ENCODE data around the gene EPB41L3.

Gene EPB41L3

DNA sequence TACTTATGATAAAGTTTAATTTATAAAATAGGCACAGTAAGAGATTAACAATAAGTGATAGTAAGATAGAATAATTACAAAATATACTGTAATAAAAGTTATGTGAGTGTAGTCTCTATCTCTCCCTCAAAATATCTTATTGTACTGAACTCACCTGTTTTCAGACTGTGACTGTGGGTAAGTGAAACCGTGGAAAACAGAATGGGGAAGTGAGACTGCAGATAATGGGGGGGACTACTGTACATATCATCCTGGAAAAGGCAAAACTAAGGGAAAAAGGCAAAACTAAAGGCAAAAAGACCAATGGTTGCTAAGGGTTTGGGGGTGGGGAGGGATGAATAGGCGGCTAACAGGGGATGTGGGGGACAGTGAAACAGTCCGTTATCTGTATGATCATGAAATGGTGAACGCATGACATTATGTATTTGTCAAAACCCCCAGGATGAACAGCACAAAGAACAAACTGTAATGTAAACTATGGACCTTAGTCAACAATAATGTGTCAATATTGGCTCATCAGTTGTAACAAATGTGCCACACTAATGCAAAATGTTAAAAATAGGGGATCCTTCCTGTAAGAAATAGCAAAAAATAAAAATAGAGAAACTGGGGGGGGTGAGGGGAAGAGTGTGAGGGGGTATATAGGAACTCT lies 93.8 kb downstream of the EPB41L3 start:
- no peak for DNase-seq

DNA sequence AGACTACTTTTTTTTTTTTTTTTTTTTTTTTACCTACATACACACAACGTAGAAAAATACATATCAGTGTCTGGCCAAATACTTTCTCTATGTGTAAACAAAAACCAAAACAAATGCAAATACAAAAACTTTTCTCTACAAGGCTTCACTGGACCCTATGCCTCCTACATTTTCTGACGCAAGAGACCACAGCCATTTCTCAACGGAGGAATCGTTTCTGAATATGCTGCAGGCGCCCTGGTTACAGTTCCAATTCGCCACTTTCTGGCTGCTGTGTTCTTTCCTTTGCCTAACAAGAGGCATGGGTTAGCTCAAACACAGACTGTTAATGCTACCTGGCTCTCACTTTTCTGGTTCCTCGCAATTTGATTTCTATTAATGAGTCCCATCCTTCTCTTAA lies 96.4 kb downstream of the EPB41L3 start:
- DNase-seq = no peak

DNA sequence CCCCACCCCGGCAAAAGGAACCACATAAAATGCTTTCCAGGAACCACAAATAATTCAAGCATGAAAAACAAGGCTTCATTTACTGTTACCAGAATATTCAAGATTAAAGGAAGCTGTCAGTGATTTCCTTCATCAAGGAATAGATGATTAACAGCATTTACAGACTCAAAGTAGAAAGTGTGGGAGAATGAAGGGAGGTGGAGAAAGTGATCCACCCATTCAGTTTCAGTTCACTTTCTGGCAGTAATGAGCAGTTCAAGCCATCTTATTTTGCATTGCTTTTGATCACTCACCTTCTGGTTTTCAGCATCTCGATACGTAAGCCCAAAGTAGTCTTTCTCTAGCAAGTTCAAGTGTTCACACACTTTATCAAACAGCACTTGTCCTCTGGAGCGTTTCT lies 99.0 kb downstream of the EPB41L3 start:
- no peak for DNase-seq

DNA sequence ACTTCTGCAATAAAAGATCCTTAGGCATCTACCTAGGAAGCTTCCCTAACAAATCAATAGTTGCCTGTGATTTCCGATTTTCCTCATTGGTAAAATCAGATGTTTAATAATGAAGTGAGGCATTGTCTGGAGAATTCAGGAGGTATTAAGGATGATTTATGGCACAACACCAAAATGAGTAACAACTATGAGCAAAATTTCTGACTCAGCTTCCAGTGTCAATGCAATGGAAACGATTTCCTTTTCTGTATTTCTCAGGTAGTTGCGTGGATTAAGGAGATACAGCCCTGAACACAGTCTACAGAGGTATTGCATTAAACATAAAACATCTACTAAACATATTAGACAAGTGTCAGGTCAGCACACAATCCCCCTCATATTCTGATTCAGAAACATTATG lies 99.5 kb downstream of the EPB41L3 start:
- no peak for DNase-seq

DNA sequence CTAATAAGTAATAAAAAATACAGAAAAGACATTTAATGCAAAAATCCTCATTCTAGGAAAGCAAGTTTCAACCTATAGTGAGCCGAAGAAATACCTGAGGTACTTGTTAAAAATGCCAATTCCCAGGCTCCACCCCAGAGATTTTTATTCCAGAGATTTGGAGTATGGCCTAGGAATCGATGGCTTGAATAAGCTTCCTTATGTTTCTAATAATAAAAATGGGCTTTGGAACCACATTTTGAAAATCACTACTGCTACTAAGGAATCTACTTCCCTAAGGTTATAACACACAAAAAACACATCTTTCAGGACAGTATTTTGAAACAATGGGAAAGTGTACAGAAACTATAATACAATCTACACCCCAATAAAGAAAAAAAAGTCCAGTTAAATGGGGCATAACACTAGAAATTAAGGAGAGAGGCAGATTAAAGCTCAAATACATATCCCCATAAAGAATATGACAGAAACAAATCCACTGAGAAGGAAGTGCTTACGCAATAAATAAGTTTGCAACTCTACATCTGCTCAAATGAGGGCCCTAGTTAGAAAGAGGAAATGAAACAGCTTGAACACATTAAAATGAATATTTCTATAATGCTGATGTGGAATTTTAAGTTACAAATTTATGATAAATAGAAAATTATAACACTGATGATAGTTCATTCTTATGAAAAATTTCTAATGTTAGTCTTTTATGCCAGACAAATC lies 103.7 kb downstream of the EPB41L3 start:
- no peak for DNase-seq

DNA sequence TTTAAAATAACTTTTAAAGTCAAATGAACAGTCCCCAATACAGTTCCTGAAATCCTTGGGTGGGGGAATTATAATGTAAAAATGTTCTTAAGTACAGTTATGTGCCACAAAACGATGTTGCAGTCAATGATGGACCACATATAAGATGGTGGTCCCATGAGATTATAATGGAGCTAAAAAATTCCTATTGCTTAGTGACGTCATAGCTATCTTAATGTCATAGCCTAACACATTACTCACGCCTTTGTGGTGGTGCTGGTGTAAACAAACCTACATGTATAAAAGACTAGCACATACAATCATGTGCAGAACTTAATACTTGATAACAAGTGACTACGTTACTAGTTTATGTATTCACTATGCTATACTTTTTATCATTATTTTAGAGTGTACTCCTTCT lies 109.4 kb downstream of the EPB41L3 start:
- DNase-seq = no peak

DNA sequence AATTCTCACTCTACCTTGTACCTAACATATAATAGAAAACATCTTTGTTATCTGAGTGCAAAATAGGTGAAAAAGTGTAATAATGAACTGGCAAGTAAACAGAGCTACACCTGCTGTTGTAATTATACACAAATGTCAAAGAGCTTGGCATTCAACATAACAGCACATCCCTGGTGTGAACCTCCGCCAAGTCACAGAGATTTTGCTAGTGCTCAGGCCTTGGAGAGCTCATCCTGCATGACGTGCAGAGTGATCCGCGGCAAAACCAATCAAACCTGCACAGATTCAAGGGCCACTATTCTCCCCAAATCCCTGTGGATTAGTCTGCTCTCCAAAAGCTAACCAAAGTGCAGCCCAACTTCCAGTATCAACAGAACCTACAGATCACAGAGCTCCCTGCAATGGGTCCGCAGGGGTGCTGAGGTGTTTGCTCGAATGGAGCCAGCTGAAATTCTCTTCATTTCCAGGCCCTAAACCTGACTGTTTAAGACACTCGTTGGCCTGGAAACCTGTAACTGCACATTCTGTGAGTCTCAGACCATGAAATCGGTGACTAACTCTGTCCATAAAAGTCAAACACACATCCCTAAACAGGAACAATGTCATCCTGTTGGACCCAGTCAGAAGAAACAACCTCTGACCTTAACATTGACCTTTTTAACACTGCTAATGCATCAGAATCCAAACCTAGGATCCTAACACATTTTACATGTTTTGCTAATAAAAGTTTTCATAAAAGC lies 111.8 kb downstream of the EPB41L3 start:
- DNase-seq = no peak

DNA sequence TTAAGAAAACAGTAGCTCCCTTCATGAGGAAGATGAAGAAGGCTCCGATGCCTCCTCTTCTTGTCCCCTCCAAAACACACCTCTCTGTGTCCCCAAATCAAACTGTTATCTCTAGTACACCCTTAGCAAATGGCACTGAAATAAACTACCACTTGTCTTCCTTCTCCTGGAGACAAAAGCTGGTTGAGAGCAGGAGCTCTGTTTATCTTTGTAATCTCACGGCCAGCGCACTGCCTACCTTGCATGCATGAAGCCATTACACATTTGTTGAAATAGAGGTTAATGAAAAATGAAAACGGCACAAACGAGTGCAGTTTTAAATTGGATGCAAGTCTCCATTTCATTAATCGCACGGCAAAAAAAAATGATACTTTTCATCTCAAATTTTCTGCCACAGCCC lies 113.7 kb downstream of the EPB41L3 start:
- DNase-seq = no peak

DNA sequence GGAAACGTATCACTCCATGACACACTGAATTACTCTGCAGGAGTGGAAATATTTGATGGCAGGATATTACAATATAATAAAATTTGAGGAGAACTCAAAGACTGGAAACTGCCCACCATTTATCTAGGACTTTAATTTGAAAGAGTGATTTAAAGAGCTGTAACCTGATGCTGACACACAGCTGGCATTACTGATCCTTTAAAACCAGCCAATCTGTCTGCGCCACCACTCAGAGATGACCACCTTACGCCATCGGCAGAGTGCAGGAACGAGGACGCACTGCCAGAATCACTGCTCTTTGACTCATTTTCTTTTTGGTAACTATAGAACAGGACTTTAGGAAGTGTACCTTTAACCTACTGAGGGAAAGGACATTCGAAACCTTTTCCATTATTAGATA lies 114.1 kb downstream of the EPB41L3 start:
- DNase-seq = no peak

DNA sequence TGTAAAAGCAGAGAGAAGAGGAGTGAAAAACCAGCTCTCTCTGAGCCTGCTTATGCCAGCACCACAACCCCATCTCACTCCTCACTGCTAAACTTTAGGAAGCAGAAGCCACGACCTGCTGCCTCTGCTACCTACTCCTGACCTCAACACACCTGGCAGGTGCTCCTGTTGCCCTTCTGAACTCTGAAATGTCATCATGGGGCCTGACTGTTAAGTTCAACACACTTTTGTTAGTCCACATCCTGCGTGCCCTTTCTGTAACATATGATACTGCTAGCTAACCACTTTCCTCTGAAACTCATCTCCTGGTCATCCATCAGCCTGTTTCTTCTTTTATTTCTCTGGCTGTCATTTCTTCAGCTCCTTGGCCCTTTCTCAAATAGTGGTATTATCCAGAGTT lies 118.1 kb downstream of the EPB41L3 start:
- no peak for DNase-seq

DNA sequence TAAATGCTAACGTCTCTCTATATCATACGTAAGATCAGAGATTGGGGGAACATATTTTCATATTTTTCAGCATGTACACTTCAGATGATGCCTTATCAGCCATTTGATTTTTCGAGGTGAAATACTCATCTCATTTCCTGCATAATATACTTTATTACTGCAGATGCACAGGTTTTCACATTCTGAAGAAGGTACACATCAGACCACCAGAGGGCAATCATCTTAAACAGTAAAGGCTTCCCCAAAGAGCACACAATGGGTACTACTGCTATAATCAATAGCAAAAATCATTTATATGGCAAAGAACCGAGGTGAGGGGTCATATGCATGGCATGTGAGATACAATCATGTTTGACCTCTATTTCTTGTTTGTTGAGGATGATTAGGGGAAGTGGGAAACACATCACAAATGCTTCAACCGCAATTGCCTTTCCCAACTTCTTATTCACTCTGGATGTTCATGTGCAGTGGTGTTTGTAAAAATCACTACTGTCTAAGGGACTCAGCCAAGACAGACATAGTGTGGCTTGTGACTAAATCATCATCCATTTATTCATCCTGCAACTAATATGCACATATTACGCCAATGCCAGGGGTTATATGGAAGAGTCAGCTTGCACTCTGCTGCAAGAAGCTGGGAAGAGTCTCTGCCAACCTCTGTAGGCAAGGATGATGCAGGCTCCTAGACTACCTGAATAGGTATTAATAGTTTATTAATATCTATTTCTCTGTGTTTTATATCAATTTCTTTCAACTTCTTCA lies 118.7 kb downstream of the EPB41L3 start:
- peak in 1 of 2 experiments; percentile 25 for DNase-seq

DNA sequence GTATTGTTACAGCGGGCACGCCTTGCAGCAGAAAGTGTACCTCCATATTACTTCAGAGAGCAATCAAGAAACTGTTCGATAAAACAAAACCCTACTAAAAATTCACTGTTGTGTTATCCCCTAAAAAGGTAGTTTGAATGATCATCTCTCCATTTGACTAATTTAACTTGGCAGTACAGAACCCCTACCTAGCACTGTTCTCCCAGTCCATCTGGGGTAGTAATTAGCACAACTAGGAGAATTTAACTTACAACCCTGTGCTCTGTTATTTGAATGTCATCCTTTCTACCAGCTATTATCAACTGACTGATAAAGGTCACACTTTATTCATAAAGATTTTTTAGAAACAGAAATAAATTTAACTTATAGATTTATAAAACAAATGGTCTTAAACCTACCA lies 121.2 kb downstream of the EPB41L3 start:
- DNase-seq = no peak

DNA sequence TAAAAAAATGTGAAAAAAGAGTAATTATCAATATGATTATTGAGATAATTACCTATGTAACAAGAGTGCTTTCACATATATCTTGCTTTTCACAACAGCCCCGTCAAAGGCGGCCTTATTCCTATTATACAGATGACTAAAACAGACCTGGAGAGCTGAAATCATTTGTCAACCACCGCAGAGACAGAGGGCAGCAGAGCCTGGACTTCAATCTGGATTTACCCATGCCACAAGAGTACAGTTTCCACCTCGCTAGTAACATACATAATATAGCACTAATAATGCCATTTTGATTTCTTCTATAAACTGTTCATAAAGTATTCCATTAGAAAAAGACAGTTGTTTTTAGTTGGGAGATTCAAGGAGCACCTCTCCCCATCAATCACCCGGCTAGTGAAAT lies 121.8 kb downstream of the EPB41L3 start:
- no peak for DNase-seq

DNA sequence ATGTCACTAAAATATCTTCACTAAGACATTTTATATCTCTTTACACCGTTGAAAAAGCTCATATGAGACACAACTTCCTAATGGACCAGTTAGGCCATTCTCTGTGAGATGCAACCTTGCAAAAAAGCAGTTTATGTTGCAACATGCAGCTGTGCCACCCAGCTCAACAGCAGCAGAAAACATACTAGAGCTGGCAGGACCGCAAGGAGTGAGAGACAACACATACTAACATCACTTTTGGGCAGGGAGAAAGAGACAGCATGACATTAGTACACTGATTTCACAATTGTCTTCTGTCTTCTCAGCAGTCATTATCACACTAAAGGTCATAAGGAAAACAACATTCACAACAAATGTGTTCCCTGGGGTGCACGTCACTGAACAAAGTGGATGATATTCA lies 122.9 kb downstream of the EPB41L3 start:
- DNase-seq = no peak

DNA sequence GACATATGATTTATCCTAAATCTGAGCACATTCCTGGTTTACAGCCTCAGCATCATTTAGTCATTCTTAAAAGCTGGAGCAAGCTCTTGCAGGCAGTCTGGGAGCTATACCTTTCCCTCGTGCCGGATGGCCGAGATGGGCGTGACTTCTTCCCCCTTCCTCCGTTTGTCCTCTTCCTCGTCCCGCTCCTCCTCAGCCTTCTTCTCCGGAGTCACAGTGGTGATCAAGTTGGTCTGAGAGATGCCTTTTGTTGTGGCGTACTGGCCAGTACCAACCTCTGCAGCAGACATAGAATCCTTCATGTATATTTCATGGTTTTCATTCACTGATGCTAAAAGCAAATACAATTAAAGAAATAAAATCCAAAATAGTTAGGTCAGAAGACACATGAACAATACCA lies 124.2 kb downstream of the EPB41L3 start:
- no peak for DNase-seq

DNA sequence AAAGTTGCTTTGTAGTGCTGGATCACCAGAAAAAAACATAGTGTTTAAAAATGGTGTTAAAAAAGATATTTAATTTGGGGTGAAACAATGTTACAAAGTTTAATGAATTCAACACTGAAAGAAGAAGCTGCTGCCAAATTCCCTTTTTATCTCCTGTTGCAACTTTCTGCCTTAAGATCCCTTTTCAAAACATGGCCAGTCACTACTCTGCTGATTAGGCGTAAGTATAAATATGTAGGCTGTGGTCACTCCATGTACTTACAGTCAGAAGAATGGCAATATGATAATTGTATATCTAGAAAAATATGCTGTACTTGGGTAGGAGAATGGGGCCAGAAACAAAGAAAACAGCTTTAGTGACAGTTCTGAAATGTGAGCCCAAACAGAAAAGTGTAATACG lies 124.8 kb downstream of the EPB41L3 start:
- no peak for DNase-seq

DNA sequence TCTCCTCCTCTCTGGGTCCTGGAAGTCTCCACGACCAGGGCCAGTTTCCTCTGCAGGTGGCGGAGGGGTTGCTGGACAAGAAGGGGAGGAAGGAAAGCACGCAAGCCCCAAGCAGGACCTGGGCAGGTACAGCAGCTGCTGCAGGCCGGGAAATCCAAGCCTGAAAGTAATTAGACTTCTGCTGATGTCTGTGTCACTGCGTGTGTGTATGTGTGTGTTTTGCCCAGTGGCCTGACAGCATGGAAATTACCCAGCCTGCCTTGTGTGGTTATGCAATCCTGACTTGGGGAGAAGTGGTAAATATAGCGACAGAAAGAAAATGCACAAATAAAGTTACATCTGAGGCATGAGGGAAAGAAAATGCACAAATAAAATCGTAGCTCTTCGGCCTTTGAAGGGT lies 126.5 kb downstream of the EPB41L3 start:
- no peak for DNase-seq

DNA sequence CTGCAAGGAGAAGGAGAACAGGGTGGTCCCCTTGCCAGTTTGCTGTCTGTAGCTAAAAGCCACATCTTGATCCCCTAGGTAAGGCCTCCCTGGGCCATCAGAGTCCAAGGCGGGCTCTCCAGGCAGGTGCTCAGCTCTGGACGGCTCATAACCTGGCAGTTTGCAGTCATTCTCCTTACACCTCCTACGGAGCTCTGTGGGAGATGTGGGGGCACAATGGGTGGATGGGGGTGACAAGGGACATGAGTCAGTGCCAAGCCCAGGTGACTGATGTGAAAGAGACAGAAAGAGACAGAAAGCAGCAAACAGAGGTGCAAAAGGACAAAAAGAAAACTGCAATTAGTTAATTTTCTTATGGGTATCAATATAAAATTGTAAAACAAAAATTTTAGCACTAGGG lies 127.7 kb downstream of the EPB41L3 start:
- DNase-seq = no peak

DNA sequence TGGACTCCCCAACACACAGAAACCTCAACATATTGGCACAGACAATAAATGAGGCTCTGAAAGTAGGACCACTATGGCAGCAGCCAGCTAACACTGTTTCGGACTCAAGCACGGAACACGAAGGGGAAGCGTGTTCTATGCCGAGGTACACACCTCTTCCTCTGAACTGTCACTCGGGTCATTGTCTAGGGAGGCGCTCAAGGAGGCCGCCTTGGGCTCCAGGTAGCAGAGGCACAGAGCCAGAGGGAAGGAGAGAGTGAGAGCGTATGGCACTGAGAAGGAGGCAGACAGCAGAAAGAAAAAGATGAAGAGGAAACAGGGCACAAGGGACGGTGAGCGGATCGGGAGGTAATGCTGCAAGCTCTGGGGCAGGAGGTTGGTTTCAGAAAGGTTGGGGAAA lies 128.1 kb downstream of the EPB41L3 start:
- DNase-seq = no peak

DNA sequence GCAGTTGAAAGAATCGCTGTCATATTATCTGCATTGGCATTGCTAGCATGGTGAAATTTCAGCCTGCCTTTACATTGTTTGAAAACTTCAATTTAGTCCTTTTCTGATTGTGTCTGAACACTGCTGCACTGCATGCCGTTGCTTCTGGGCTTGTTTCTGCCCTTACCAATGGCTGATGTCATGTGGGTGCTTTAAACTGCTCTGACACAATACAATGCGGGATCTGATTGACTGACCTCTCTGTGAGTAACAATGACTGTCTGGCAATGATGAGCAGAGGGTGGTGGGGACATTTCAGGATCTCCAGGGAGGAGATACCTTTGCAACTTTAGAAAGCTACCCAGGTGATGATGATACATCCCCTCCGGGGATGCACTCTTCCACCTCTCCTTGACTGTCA lies 128.8 kb downstream of the EPB41L3 start:
- no peak for DNase-seq

DNA sequence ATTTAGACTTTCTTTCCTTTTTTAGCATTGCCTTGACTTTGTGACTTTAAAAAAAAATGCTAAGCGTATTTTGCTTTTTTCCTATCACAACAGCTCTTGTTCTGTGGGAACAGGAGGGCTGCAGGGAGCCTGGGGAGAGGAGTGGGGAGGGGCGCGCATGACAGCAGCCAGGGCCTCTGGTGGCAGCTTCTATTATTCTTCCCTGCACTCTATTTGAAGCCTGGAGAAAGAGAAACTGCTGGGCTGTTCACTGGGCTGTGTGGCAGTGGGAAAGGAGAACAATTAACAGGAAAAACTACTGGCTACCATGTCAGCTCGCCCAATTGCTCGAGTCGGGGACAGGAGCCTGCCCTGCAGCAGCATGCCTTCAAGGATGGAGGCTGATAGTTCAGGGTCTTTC lies 129.3 kb downstream of the EPB41L3 start:
- DNase-seq = no peak

DNA sequence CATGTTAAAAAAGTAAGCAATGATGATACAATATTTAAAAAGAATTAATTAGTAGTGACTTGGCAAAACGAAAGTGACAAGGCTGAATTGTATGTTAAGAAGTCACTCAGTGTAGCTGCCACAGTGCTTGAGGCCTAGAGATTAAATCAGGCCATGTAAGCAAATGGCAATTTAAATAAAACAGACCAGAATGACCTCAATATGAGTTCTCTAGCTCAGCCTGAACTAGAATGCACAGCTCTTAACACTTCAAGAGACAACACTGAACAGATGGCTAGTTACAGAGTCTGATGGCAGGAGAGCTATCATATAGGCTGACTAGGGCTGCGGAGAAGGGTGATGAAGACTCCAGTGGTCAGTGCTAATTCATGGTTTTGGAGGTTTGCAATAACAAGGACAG lies 130.3 kb downstream of the EPB41L3 start:
- no peak for DNase-seq

DNA sequence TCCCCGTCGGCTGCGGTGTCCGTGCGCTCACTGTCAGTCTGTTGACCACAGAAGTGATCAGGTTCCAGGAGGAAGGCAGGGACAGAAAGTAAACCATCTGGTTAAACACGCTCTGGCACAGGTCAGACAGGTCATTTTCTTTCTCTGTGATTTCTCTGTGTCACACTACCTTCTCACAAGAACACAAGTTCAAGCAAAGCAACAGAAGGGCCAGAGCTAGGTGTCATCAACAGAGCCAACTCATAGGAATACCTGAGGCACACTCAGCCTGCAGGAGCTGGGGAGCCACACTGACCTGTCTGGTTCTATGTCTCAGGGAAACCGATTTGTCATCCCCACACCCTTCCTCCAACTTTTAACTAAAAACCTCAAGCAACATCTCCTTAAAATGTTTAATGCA lies 133.2 kb downstream of the EPB41L3 start:
- DNase-seq = no peak

DNA sequence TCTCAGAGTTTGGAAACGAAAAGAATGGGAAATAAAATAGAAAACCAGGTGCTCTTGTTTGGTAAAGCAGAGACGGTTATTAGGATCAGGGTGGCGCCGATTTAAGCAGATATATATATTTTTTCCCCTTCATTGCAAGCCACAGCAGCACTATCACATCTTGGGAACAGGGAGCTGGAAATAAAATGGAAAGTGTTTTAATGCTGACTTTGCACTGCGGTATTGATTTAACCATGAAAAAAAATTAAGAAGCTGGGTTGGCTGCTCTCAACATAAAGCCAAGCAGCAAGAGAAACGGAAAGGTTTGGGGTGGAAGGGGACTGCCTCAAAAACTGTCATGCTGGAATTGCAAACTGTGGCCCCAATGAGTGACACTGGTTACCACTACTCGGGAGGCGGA lies 145.5 kb downstream of the EPB41L3 start:
- no peak for DNase-seq
